Neural crest cell (in vitro differentiated cells): ENCODE data around the gene NEK11. TPM values are rescaled to one million over a fixed set of nuclear protein-coding genes. Genes with fewer than 3 reads are reported as not detected.

Experiments used
- DNase-seq: peaks from one replicate; pipeline ENCODE4 v3.0.0; 2021; ENCODE audit warnings: low read depth, mixed read lengths, low spot score
- H3K27ac Mint-ChIP-seq: one replicate; pipeline ENCODE4 v1.8.0; 2021; ENCODE audit warnings: mild to moderate bottlenecking, mixed read lengths; ENCODE audit not compliant: unreplicated experiment
- H3K27me3 Mint-ChIP-seq: 2 replicates; pipeline ENCODE4 v1.8.0; 2021; ENCODE audit warnings: low read depth, mild to moderate bottlenecking, mixed read lengths
- H3K36me3 Mint-ChIP-seq: 2 replicates; pipeline ENCODE4 v1.8.0; 2021; ENCODE audit warnings: low read depth, mild to moderate bottlenecking, mixed read lengths
- H3K4me1 Mint-ChIP-seq: 2 replicates; pipeline ENCODE4 v1.8.0; 2021; ENCODE audit warnings: mixed read lengths
- H3K4me3 Mint-ChIP-seq: one replicate; pipeline ENCODE4 v1.8.0; 2021; ENCODE audit warnings: mild to moderate bottlenecking, mixed read lengths
- H3K9me3 Mint-ChIP-seq: 2 replicates; pipeline ENCODE4 v1.8.0; 2021; ENCODE audit warnings: mixed read lengths
- CTCF ChIP-seq: fragments of 200-600 bp; sonication (generic); conservative IDR thresholded peaks from 2 replicates; pipeline ENCODE4 v1.5.0; 2021; ENCODE audit warnings: antibody characterized with exemption, mild to moderate bottlenecking
- long read RNA-seq: library from polyadenylated mRNA; unstranded; transcript quantifications from one replicate; pipeline ENCODE4 v2.0.0, GENCODE V29; 2020
- total RNA-seq: library from RNA; stranded (reverse); gene quantifications from 2 replicates; pipeline ENCODE4 v1.2.1, GENCODE V29; 2021

NEK11 gene
- 4.9 and 5.8 TPM in 2 replicates for total RNA-seq
- long read RNA-seq, partial matches to known transcripts, result 5 of 12 reads
- long read RNA-seq, other reads (novel, unspliced or antisense), result 7 of 12 reads

GRCh38 chr3:131026321-131027151 lies at the start of gene NEK11, which contains the start of gene ASTE1:
Gene NEK11, plus strand, starts transcription at chr3:131026877. Its CDS starts 2,832 bp downstream, at chr3:131029709.
Gene ASTE1, minus strand, starts transcription at chr3:131026825. Its CDS starts 1,519 bp downstream, at chr3:131025306.
- H3K9me3 Mint-ChIP-seq, result peaks cover 3% of the 10 kb centered on the region
- peaks cover 34% of the 10 kb centered on the region for H3K4me1 Mint-ChIP-seq
- TF ChIP-seq CTCF, result no peak
- peak; percentile 73 for DNase-seq
- H3K27ac Mint-ChIP-seq, result peak within 1 kb of the TSS; percentile 94
- no peaks in the 10 kb centered on the region for H3K27me3 Mint-ChIP-seq
- peaks cover 23% of the 10 kb centered on the region for H3K36me3 Mint-ChIP-seq
- peak within 1 kb of the TSS; percentile 94 for H3K4me3 Mint-ChIP-seq

GRCh38 chr3:130979117-130979516 lies 47.6 kb upstream of the NEK11 start:
- no peak overlapping the region for H3K27ac Mint-ChIP-seq
- H3K36me3 Mint-ChIP-seq, result no peaks in the 10 kb centered on the region
- no peak overlapping the region for H3K4me3 Mint-ChIP-seq
- no peaks in the 10 kb centered on the region for H3K4me1 Mint-ChIP-seq
- H3K9me3 Mint-ChIP-seq, result no peaks in the 10 kb centered on the region
- no peak for DNase-seq
- TF ChIP-seq CTCF, result no peak
- H3K27me3 Mint-ChIP-seq, result no peaks in the 10 kb centered on the region

- Mint-ChIP-seq H3K4me3 (no peak overlapping the region), H3K36me3 (no peaks in the 10 kb centered on the region), H3K27me3 (no peaks in the 10 kb centered on the region), H3K4me1 (no peaks in the 10 kb centered on the region), H3K27ac (no peak overlapping the region), H3K9me3 (no peaks in the 10 kb centered on the region)
- TF ChIP-seq CTCF, result no peak
- DNase-seq, result no peak
These were observed 45.2 kb upstream of the NEK11 start for GRCh38 chr3:130981469-130981868.

GRCh38 chr3:130990282-130990681 lies 36.4 kb upstream of the NEK11 start:
- H3K4me3 Mint-ChIP-seq, result no peak overlapping the region
- H3K9me3 Mint-ChIP-seq, result no peaks in the 10 kb centered on the region
- H3K27me3 Mint-ChIP-seq, result no peaks in the 10 kb centered on the region
- no peaks in the 10 kb centered on the region for H3K4me1 Mint-ChIP-seq
- H3K36me3 Mint-ChIP-seq, result peaks cover 13% of the 10 kb centered on the region
- no peak for DNase-seq
- no peak for TF ChIP-seq CTCF
- H3K27ac Mint-ChIP-seq, result no peak overlapping the region

- Mint-ChIP-seq H3K4me1 (no peaks in the 10 kb centered on the region), H3K36me3 (peaks cover 13% of the 10 kb centered on the region), H3K27ac (no peak overlapping the region), H3K27me3 (no peaks in the 10 kb centered on the region), H3K4me3 (no peak overlapping the region), H3K9me3 (no peaks in the 10 kb centered on the region)
- no peak for DNase-seq
- no peak for TF ChIP-seq CTCF
These were observed 35.6 kb upstream of the NEK11 start for GRCh38 chr3:130991126-130991525.
